ENCODE results near the gene TRIM9.

Gene TRIM9

DNA sequence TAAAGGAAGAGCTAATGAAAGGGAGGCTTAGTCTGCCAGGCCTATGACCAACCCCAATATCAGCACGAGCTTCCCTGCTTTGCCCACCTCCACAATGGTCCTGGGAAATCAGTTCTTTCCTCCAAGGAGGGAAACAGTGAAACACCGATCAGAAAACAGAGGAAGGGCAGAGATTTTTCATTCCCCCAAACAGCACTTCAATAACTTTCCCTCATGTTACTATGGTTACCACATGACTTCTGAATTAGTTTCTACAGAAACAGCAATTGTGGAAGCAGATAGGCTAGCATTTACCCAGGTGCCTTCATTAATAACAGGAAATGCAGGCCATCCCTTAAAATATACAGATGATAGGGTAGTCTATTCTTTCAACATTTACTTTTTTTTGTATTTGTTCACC, 35.9 kb downstream of the TRIM9 start:
- Histone ChIP-seq H3K36me3 (ENCODE audit: control insufficient read depth, insufficient read depth, low read length) (no peaks in the 10 kb centered on the region), H3K27me3 (ENCODE audit: control insufficient read depth, insufficient read depth, low read length) (no peaks in the 10 kb centered on the region), H3K9ac (ENCODE audit: low read length) (no peak overlapping the region), H3K9me3 (ENCODE audit: control insufficient read depth, insufficient read depth, low read depth, low read length) (no peaks in the 10 kb centered on the region), H3K4me3 (ENCODE audit: low read depth, low read length) (no peak overlapping the region), H3K27ac (ENCODE audit: low read depth, low read length) (no peak overlapping the region), H3K4me1 (ENCODE audit: control insufficient read depth, insufficient read depth, low read length) (no peaks in the 10 kb centered on the region)

DNA sequence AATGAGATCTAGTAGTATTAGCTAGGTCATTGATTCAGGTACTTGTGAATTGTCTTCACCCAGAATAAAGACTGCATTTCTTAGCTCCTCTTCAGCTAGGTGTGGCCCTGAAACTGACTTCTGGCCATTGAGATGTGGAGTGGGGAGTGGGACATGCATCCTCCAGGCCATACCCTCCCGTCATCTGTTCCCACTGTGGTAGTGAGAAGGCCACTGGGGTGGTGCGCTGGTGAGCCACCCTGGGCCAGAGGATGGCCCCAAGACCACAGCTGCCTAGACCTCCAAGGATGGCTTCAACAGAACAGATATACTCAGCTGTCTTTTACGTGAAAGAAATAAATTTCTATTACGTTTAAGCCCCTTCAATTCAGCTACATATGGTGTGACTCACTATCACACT, 36.5 kb downstream of the TRIM9 start:
- Histone ChIP-seq H3K27ac (ENCODE audit: low read depth, low read length) (no peak overlapping the region), H3K9me3 (ENCODE audit: control insufficient read depth, insufficient read depth, low read depth, low read length) (no peaks in the 10 kb centered on the region), H3K27me3 (ENCODE audit: control insufficient read depth, insufficient read depth, low read length) (no peaks in the 10 kb centered on the region), H3K36me3 (ENCODE audit: control insufficient read depth, insufficient read depth, low read length) (no peaks in the 10 kb centered on the region), H3K9ac (ENCODE audit: low read length) (no peak overlapping the region), H3K4me1 (ENCODE audit: control insufficient read depth, insufficient read depth, low read length) (no peaks in the 10 kb centered on the region), H3K4me3 (ENCODE audit: low read depth, low read length) (no peak overlapping the region)

DNA sequence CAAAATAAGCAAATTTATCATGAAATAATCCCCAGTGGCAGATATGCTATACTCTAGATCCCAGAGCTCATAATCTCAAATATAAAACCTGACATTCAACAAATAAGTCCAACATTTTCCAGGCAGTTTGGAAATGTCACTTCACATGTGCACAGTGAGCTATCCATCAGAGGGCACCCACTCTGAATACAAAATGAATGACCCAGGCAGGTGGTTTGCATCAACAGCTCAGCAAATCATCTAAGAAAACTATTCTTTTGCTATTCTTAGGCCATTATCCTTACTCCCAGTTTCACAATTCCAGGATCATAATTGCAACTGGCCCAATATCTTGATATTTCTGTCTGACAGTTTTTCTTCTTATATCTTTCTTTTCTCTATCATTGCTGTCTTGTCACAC, 38.5 kb downstream of the TRIM9 start:
- H3K9me3 ChIP-seq (ENCODE audit: control insufficient read depth, insufficient read depth, low read depth, low read length), result no peaks in the 10 kb centered on the region
- H3K4me1 ChIP-seq (ENCODE audit: control insufficient read depth, insufficient read depth, low read length), result no peaks in the 10 kb centered on the region
- H3K9ac ChIP-seq (ENCODE audit: low read length), result no peak overlapping the region
- H3K27ac ChIP-seq (ENCODE audit: low read depth, low read length), result no peak overlapping the region
- H3K4me3 ChIP-seq (ENCODE audit: low read depth, low read length), result no peak overlapping the region
- H3K27me3 ChIP-seq (ENCODE audit: control insufficient read depth, insufficient read depth, low read length), result no peaks in the 10 kb centered on the region
- H3K36me3 ChIP-seq (ENCODE audit: control insufficient read depth, insufficient read depth, low read length), result no peaks in the 10 kb centered on the region

DNA sequence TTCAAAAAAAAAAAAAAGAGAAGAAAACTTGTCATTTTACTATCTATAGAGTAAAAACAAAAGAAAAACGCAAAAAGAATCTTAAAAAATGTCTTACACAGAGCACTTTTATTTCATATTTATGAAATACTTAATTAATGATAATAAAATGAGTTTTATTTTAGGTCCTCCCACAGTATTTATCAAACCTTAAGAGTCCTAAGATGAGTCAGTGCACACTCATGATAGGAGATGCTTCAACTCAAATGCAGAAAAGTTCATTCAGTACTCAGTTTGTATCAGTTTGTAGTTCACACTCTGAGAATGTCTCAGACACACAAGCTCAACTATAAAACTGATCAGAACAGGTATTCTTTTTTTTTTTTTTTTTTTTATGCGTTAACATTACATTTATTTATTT, 41.7 kb downstream of the TRIM9 start:
- Histone ChIP-seq H3K27ac (ENCODE audit: low read depth, low read length) (no peak overlapping the region), H3K27me3 (ENCODE audit: control insufficient read depth, insufficient read depth, low read length) (no peaks in the 10 kb centered on the region), H3K4me1 (ENCODE audit: control insufficient read depth, insufficient read depth, low read length) (no peaks in the 10 kb centered on the region), H3K36me3 (ENCODE audit: control insufficient read depth, insufficient read depth, low read length) (no peaks in the 10 kb centered on the region), H3K9ac (ENCODE audit: low read length) (no peak overlapping the region), H3K9me3 (ENCODE audit: control insufficient read depth, insufficient read depth, low read depth, low read length) (no peaks in the 10 kb centered on the region), H3K4me3 (ENCODE audit: low read depth, low read length) (no peak overlapping the region)

DNA sequence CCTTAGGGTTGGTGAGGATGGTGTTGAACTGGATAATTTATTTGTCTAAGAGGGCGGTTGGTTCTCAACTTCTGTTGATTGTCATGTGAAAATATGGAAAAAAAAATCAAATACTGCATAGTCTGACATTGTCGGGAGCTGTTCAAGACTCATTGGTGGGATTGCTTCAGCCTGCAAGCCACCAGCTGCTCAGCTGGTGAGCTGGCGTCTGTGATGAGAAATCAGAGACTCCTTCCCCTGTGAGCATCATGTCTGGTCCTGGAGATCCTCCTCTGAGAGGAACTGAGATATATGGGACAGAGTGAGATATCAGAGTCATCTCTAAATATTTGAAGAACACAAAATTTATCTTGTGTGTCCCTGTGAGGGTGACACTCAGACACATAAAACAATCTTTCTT, 49.9 kb downstream of the TRIM9 start:
- H3K9me3 ChIP-seq (ENCODE audit: control insufficient read depth, insufficient read depth, low read depth, low read length), result no peaks in the 10 kb centered on the region
- H3K4me1 ChIP-seq (ENCODE audit: control insufficient read depth, insufficient read depth, low read length), result peaks cover 10% of the 10 kb centered on the region; the same call in 1 of the 2 replicates
- H3K27me3 ChIP-seq (ENCODE audit: control insufficient read depth, insufficient read depth, low read length), result no peaks in the 10 kb centered on the region
- H3K36me3 ChIP-seq (ENCODE audit: control insufficient read depth, insufficient read depth, low read length), result no peaks in the 10 kb centered on the region
- H3K27ac ChIP-seq (ENCODE audit: low read depth, low read length), result no peak overlapping the region
- H3K9ac ChIP-seq (ENCODE audit: low read length), result no peak overlapping the region
- H3K4me3 ChIP-seq (ENCODE audit: low read depth, low read length), result no peak overlapping the region

DNA sequence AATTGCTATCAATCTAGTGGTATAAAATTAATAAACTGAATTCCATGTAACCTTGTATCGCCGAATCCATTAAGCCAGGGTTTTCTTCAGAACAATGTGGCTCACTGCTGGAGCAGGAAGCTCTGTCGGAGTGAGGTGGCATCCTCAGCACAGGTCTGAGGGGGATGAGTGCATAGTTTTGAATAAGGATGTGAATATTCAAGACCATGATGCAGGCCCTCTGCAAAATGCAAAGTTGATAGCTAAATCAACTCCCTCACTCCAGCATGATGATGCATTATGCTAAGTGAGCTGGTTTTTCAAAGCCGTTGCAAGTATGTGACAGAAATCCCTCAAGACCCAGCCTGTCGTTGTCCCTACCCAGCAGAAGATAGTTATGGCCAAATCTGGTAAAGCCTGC, 53.0 kb downstream of the TRIM9 start:
- Histone ChIP-seq H3K9me3 (ENCODE audit: control insufficient read depth, insufficient read depth, low read depth, low read length) (no peaks in the 10 kb centered on the region), H3K27ac (ENCODE audit: low read depth, low read length) (no peak overlapping the region), H3K36me3 (ENCODE audit: control insufficient read depth, insufficient read depth, low read length) (no peaks in the 10 kb centered on the region), H3K4me1 (ENCODE audit: control insufficient read depth, insufficient read depth, low read length) (peaks cover 22% of the 10 kb centered on the region; the same call in 1 of the 2 replicates), H3K4me3 (ENCODE audit: low read depth, low read length) (no peak overlapping the region), H3K27me3 (ENCODE audit: control insufficient read depth, insufficient read depth, low read length) (no peaks in the 10 kb centered on the region), H3K9ac (ENCODE audit: low read length) (no peak overlapping the region)

DNA sequence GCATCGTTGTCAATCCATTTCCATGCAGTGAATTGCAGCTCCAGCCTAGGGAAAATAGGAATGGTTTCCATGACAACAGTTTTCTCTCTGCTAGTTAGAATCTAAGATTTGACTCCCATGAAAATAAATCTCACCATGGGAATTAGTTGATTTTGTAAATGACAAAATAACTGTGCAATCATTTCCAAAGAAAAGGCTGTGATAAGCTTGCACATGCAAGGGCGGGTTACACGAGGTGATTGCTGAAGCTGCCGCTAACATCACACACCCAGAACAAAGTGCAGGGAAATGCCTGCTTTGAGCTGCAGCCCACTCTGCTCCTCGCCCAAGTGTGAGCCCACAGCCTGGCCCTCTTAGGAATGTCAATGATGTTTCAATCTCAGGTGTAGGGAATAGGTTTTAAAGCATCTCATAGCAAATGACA, 53.8 kb downstream of the TRIM9 start:
- H3K4me3 ChIP-seq (ENCODE audit: low read depth, low read length), result no peak overlapping the region
- peaks cover 22% of the 10 kb centered on the region; the same call in 1 of the 2 replicates for H3K4me1 ChIP-seq (ENCODE audit: control insufficient read depth, insufficient read depth, low read length)
- no peaks in the 10 kb centered on the region for H3K27me3 ChIP-seq (ENCODE audit: control insufficient read depth, insufficient read depth, low read length)
- H3K9me3 ChIP-seq (ENCODE audit: control insufficient read depth, insufficient read depth, low read depth, low read length), result no peaks in the 10 kb centered on the region
- H3K36me3 ChIP-seq (ENCODE audit: control insufficient read depth, insufficient read depth, low read length), result no peaks in the 10 kb centered on the region
- no peak overlapping the region for H3K27ac ChIP-seq (ENCODE audit: low read depth, low read length)
- H3K9ac ChIP-seq (ENCODE audit: low read length), result no peak overlapping the region

DNA sequence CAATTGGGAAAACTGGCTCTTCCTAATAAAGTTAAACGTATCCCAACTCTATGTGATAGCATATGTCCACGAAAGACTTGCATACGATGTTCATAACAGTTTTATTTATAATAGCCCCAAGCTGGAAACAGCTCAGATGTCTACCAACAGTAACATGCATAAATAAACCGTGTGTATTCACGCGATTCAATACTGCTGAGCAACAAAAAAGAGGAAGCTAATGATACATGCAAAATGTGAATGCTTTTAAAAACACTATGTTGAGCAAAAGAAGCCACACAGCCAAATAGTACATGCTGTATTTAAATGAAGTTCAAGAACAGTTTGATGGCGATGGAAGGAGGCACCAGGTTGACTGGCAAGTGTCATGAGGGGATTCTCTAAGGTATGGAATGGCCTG, 55.7 kb downstream of the TRIM9 start:
- H3K4me1 ChIP-seq (ENCODE audit: control insufficient read depth, insufficient read depth, low read length), result peaks cover 22% of the 10 kb centered on the region; the same call in 1 of the 2 replicates
- H3K27me3 ChIP-seq (ENCODE audit: control insufficient read depth, insufficient read depth, low read length), result no peaks in the 10 kb centered on the region
- no peak overlapping the region for H3K27ac ChIP-seq (ENCODE audit: low read depth, low read length)
- no peak overlapping the region for H3K4me3 ChIP-seq (ENCODE audit: low read depth, low read length)
- no peaks in the 10 kb centered on the region for H3K36me3 ChIP-seq (ENCODE audit: control insufficient read depth, insufficient read depth, low read length)
- no peak overlapping the region for H3K9ac ChIP-seq (ENCODE audit: low read length)
- no peaks in the 10 kb centered on the region for H3K9me3 ChIP-seq (ENCODE audit: control insufficient read depth, insufficient read depth, low read depth, low read length)

DNA sequence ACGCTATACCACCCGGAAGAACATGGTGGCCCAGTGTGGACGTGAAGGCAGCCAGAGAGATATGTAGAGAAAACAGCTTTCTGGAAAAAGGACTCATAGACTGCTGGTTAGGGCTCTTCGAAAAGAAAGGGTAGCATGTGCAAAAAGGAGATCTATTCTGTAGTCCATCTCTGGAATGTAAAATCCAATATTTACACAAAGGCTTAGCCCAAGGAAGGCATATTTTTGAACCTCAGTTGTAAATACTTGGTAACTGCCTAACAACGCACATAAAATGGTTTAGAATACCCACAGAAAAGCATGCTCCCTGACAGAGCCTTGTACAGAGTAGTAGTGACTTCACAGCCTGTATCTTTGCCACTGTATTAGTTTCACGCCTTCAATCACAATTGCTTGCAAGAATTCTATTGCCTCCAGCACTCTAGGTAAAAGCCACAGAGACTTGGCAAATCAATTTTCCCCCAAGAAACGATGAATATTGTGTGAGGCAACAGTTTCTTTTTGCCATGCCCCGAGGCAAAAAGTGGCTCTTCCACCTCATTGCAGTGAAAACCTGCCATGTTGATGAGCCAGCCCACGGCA, 59.2 kb downstream of the TRIM9 start:
- Histone ChIP-seq H3K4me3 (ENCODE audit: low read depth, low read length) (no peak overlapping the region), H3K27me3 (ENCODE audit: control insufficient read depth, insufficient read depth, low read length) (no peaks in the 10 kb centered on the region), H3K4me1 (ENCODE audit: control insufficient read depth, insufficient read depth, low read length) (peaks cover 12% of the 10 kb centered on the region; the same call in 1 of the 2 replicates), H3K9me3 (ENCODE audit: control insufficient read depth, insufficient read depth, low read depth, low read length) (no peaks in the 10 kb centered on the region), H3K36me3 (ENCODE audit: control insufficient read depth, insufficient read depth, low read length) (no peaks in the 10 kb centered on the region), H3K27ac (ENCODE audit: low read depth, low read length) (no peak overlapping the region), H3K9ac (ENCODE audit: low read length) (no peak overlapping the region)

DNA sequence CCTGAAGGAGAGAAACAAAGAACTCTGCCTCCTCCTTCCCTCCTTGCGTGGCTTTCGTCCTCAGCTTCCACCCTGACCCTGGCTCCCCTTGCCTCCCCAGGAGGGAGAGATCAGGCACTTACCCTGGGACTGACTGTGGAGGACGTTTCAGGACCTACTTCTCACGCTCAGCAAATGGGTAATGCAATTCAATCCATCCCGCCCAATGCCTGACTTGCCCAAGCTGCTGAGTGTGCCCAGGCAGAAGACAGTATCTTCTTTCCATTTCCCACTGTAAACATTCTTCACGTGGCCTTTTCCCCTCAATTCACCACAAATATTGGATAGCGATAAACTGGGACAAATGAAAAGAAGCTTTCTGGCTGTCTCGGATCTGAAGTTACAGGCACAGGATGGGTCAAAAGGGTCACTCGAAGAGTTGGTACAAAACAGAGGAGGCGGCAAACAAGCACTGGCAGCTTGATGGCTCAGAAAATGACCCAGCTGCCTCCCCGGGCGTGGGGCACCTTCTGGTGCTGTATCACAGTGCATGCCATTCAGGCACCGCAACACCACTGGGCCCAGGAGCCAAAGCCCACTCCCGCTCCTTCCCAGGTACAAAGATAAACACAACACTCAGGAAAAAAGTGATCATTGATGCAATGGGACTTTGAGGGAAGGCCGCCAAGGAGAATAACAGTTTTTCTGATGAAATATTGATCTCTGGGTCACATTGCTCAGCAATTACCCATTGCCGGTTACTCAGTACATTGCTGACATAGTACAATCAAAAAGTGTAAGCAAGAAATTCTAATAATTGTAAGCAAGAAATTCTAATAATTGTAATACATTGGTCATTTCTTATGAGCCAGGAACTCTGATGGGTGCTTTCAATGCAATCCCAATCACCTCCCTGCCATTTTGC, 65.8 kb downstream of the TRIM9 start:
- no peaks in the 10 kb centered on the region for H3K4me1 ChIP-seq (ENCODE audit: control insufficient read depth, insufficient read depth, low read length)
- no peaks in the 10 kb centered on the region for H3K9me3 ChIP-seq (ENCODE audit: control insufficient read depth, insufficient read depth, low read depth, low read length)
- no peak overlapping the region for H3K4me3 ChIP-seq (ENCODE audit: low read depth, low read length)
- no peaks in the 10 kb centered on the region for H3K36me3 ChIP-seq (ENCODE audit: control insufficient read depth, insufficient read depth, low read length)
- no peak overlapping the region for H3K27ac ChIP-seq (ENCODE audit: low read depth, low read length)
- H3K27me3 ChIP-seq (ENCODE audit: control insufficient read depth, insufficient read depth, low read length), result no peaks in the 10 kb centered on the region
- no peak overlapping the region for H3K9ac ChIP-seq (ENCODE audit: low read length)

DNA sequence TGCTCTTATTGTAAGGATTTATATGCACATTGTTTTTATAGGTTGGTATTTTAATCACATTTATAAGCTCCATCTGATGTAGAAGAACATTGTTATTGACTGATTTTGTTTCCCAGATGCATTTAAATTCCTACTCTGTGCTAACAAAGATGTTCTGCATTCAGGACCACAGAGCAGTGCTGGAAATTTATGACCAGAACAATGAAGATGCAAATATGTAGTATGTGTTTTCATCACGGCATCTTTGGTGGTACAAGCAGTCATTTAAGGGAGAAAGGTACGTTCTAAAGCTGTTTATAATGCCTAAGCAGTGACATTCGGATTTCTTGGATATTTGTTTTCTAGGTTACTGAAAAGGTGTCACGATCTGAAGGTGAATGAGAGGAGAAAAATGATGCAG, 66.5 kb downstream of the TRIM9 start:
- Histone ChIP-seq H3K4me3 (ENCODE audit: low read depth, low read length) (no peak overlapping the region), H3K27me3 (ENCODE audit: control insufficient read depth, insufficient read depth, low read length) (no peaks in the 10 kb centered on the region), H3K4me1 (ENCODE audit: control insufficient read depth, insufficient read depth, low read length) (no peaks in the 10 kb centered on the region), H3K27ac (ENCODE audit: low read depth, low read length) (no peak overlapping the region), H3K9me3 (ENCODE audit: control insufficient read depth, insufficient read depth, low read depth, low read length) (no peaks in the 10 kb centered on the region), H3K36me3 (ENCODE audit: control insufficient read depth, insufficient read depth, low read length) (no peaks in the 10 kb centered on the region), H3K9ac (ENCODE audit: low read length) (no peak overlapping the region)
